ENCODE data around the gene PLPPR3. TPM values are rescaled to one million over a fixed set of nuclear protein-coding genes. Genes with fewer than 3 reads are reported as not detected.
"Not testable (repeated sequence)": the region's sequence is repeated elsewhere in the genome, so short reads cannot be mapped to it uniquely, and the experiment has no call there.

The PLPPR3 gene
- total RNA-seq, 2 donors from 2014 or later: not detected

- ATAC-seq (replicated peaks in 1 of 2): no peak
- Mint-ChIP-seq H3K36me3 (ENCODE audit: insufficient read depth in 2 of 2) (no peaks in the 10 kb centered on the region), H3K4me3 (no peak overlapping the region), H3K9me3 (no peaks in the 10 kb centered on the region), H3K27me3 (ENCODE audit: low read depth) (no peaks in the 10 kb centered on the region), H3K27ac (no peak overlapping the region), H3K4me1 (ENCODE audit: low read depth) (no peaks in the 10 kb centered on the region)
- DNase-seq: no peak
Observed at GRCh38 chr19:829129-829758, 7.5 kb upstream of the PLPPR3 start.

GRCh38 chr19:827710-828321 lies 6.1 kb upstream of the PLPPR3 start, which contains the start of gene AZU1:
Gene AZU1 (plus strand): TSS chr19:827837. CDS start chr19:827847, 10 bp downstream.
- H3K4me1 Mint-ChIP-seq (ENCODE audit: low read depth): no peaks in the 10 kb centered on the region
- no peak within 1 kb of the TSS for H3K27ac Mint-ChIP-seq
- H3K27me3 Mint-ChIP-seq (ENCODE audit: low read depth): peaks cover 13% of the 10 kb centered on the region
- H3K36me3 Mint-ChIP-seq (ENCODE audit: insufficient read depth in 2 of 2): no peaks in the 10 kb centered on the region
- H3K9me3 Mint-ChIP-seq: no peaks in the 10 kb centered on the region
- no peak within 1 kb of the TSS for H3K4me3 Mint-ChIP-seq
- DNase-seq (no peak), ATAC-seq (replicated peaks in 1 of 2) (no peak)

- Mint-ChIP-seq H3K27me3 (ENCODE audit: low read depth) (peaks cover 16% of the 10 kb centered on the region), H3K9me3 (no peaks in the 10 kb centered on the region)
Observed at GRCh38 chr19:827314-827709, 5.6 kb upstream of the PLPPR3 start.

GRCh38 chr19:825897-826644 lies 4.3 kb upstream of the PLPPR3 start:
- no peak for DNase-seq
- H3K4me3 Mint-ChIP-seq: no peak overlapping the region
- no peak overlapping the region for H3K27ac Mint-ChIP-seq
- ATAC-seq (replicated peaks in 1 of 2): no peak
- H3K36me3 Mint-ChIP-seq (ENCODE audit: insufficient read depth in 2 of 2): no peaks in the 10 kb centered on the region
- no peaks in the 10 kb centered on the region for H3K4me1 Mint-ChIP-seq (ENCODE audit: low read depth)
- peaks cover 16% of the 10 kb centered on the region for H3K27me3 Mint-ChIP-seq (ENCODE audit: low read depth)
- no peaks in the 10 kb centered on the region for H3K9me3 Mint-ChIP-seq

More at GRCh38 chr19:827314-827709, 5.6 kb upstream of the PLPPR3 start:
- ATAC-seq (replicated peaks in 1 of 2): no peak
- no peak for DNase-seq
- Mint-ChIP-seq H3K36me3 (ENCODE audit: insufficient read depth in 2 of 2) (no peaks in the 10 kb centered on the region), H3K4me1 (ENCODE audit: low read depth) (no peaks in the 10 kb centered on the region), H3K27ac (no peak overlapping the region), H3K4me3 (no peak overlapping the region)

GRCh38 chr19:824885-825284 lies 3.1 kb upstream of the PLPPR3 start:
- Mint-ChIP-seq H3K27ac (no peak overlapping the region), H3K27me3 (ENCODE audit: low read depth) (peaks cover 16% of the 10 kb centered on the region), H3K4me1 (ENCODE audit: low read depth) (no peaks in the 10 kb centered on the region), H3K36me3 (ENCODE audit: insufficient read depth in 2 of 2) (no peaks in the 10 kb centered on the region), H3K9me3 (no peaks in the 10 kb centered on the region), H3K4me3 (no peak overlapping the region)
- peak in 1 of 2 donors; percentile 16 for ATAC-seq (replicated peaks in 1 of 2)
- no peak for DNase-seq

GRCh38 chr19:823565-824121 lies 1.9 kb upstream of the PLPPR3 start:
- Mint-ChIP-seq H3K27ac (no peak overlapping the region), H3K27me3 (ENCODE audit: low read depth) (peaks cover 16% of the 10 kb centered on the region), H3K4me3 (no peak overlapping the region), H3K9me3 (no peaks in the 10 kb centered on the region), H3K36me3 (ENCODE audit: insufficient read depth in 2 of 2) (no peaks in the 10 kb centered on the region), H3K4me1 (ENCODE audit: low read depth) (no peaks in the 10 kb centered on the region)
- DNase-seq: no peak
- ATAC-seq (replicated peaks in 1 of 2): no peak

GRCh38 chr19:821231-821824 lies 427 bp downstream of the PLPPR3 start:
- ATAC-seq (replicated peaks in 1 of 2): no peak
- Mint-ChIP-seq H3K9me3 (peaks cover 4 to 5% of the 10 kb centered on the region in 2 donors), H3K27ac (no peak overlapping the region), H3K4me1 (ENCODE audit: low read depth) (no peaks in the 10 kb centered on the region), H3K36me3 (ENCODE audit: insufficient read depth in 2 of 2) (peaks cover 2 to 4% of the 10 kb centered on the region in 2 donors), H3K4me3 (no peak overlapping the region), H3K27me3 (ENCODE audit: low read depth) (peaks cover 16% of the 10 kb centered on the region)
- DNase-seq: no peak

- H3K9me3 Mint-ChIP-seq; ATAC-seq (replicated peaks in 1 of 2); DNase-seq; H3K36me3 Mint-ChIP-seq (ENCODE audit: insufficient read depth in 2 of 2); H3K4me3 Mint-ChIP-seq; H3K4me1 Mint-ChIP-seq (ENCODE audit: low read depth): not testable (repeated sequence)
- H3K27ac Mint-ChIP-seq: peak overlapping the region; percentile 60
- H3K27me3 Mint-ChIP-seq (ENCODE audit: low read depth): peaks cover 16% of the 10 kb centered on the region
Observed at GRCh38 chr19:820212-820611, 1.5 kb downstream of the PLPPR3 start.

- ATAC-seq (replicated peaks in 1 of 2): no peak
- DNase-seq: no peak
- peaks cover 8 to 15% of the 10 kb centered on the region in 2 donors for H3K36me3 Mint-ChIP-seq (ENCODE audit: insufficient read depth in 2 of 2)
- peaks cover 8 to 10% of the 10 kb centered on the region in 2 donors for H3K9me3 Mint-ChIP-seq
- H3K27ac Mint-ChIP-seq: peak overlapping the region; percentile 6
- no peak overlapping the region for H3K4me3 Mint-ChIP-seq
- H3K27me3 Mint-ChIP-seq (ENCODE audit: low read depth): no peaks in the 10 kb centered on the region
- H3K4me1 Mint-ChIP-seq (ENCODE audit: low read depth): no peaks in the 10 kb centered on the region
Observed at GRCh38 chr19:816500-816857, 5.3 kb downstream of the PLPPR3 start.

GRCh38 chr19:815775-816499 lies 5.8 kb downstream of the PLPPR3 start:
- H3K4me1 Mint-ChIP-seq (ENCODE audit: low read depth): no peaks in the 10 kb centered on the region
- H3K27ac Mint-ChIP-seq: peak overlapping the region; percentile 3
- H3K4me3 Mint-ChIP-seq: no peak overlapping the region
- DNase-seq (no peak), ATAC-seq (replicated peaks in 1 of 2) (peak in 1 of 2 donors; percentile 6)
- peaks cover 8 to 17% of the 10 kb centered on the region in 2 donors for H3K36me3 Mint-ChIP-seq (ENCODE audit: insufficient read depth in 2 of 2)
- no peaks in the 10 kb centered on the region for H3K27me3 Mint-ChIP-seq (ENCODE audit: low read depth)
- peaks cover 8 to 10% of the 10 kb centered on the region in 2 donors for H3K9me3 Mint-ChIP-seq

- H3K27me3 Mint-ChIP-seq (ENCODE audit: low read depth): no peaks in the 10 kb centered on the region
- H3K27ac Mint-ChIP-seq: no peak overlapping the region
- H3K4me1 Mint-ChIP-seq (ENCODE audit: low read depth): no peaks in the 10 kb centered on the region
- peaks cover 8 to 10% of the 10 kb centered on the region in 2 donors for H3K9me3 Mint-ChIP-seq
- DNase-seq: no peak
- peaks cover 8 to 21% of the 10 kb centered on the region in 2 donors for H3K36me3 Mint-ChIP-seq (ENCODE audit: insufficient read depth in 2 of 2)
- ATAC-seq (replicated peaks in 1 of 2): peak; percentile 1 to 10
- no peak overlapping the region for H3K4me3 Mint-ChIP-seq
Observed at GRCh38 chr19:815079-815774, 6.5 kb downstream of the PLPPR3 start.

All from activated T-cell treated with anti-CD3 and anti-CD28 coated beads, Interleukin-2, amount 50 U/mL, for 72 hours (primary cell).